Measurements from ENCODE around the gene CNTNAP5.

The CNTNAP5 gene

GRCh38 chr2:124894199-124894598 is 869.1 kb downstream of the CNTNAP5 start:
- DNase-seq (ENCODE audit: low read depth in 2 of 2) = no peak

- no peak for DNase-seq (ENCODE audit: low read depth in 2 of 2)
These were observed 873.7 kb downstream of the CNTNAP5 start for GRCh38 chr2:124898827-124899226.

DNA sequence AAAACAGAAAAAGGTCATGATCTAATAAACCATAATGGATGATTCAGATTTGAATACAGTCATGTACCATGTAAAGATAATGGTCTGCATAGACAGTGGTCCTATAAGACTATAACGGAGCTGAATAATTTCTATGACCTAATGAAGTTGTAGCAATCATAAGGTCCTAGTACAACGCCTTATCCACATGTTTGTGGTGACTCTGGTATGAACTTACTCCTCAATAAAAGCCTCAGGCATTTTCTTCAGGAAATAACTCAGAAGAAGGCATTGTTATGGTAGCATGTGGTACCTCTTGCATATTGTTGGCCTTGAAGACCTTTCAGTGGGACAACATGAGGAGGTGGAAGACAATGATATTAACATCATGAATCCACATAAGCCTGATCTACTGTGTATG is 883.3 kb downstream of the CNTNAP5 start:
- no peak for DNase-seq (ENCODE audit: low read depth in 2 of 2)

GRCh38 chr2:124911560-124911959 is 886.5 kb downstream of the CNTNAP5 start:
- no peak for DNase-seq (ENCODE audit: low read depth in 2 of 2)

GRCh38 chr2:124913868-124914267 is 888.8 kb downstream of the CNTNAP5 start:
- DNase-seq (ENCODE audit: low read depth in 2 of 2) = no peak

DNA sequence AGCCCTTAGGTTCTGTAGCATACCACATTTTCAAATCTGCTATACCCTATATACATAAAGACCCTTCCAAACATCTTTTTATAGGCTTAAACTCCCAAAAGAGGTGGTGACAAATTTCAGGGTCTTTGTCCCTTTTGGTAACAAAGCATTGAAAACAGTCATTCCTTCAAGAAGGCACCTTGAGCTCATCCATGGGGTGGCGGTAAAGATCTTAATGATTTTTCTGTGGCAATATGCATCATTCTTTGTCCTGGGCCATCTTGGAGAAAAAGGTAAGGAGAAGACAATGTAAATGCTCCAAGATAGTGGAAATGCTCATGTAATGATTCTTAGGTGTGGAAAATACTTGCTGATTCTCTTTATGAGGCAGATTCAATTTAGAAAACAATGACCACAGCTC is 890.5 kb downstream of the CNTNAP5 start:
- no peak for DNase-seq (ENCODE audit: low read depth in 2 of 2)

GRCh38 chr2:124919296-124919695 is 894.2 kb downstream of the CNTNAP5 start:
- DNase-seq (ENCODE audit: low read depth in 2 of 2) = no peak

GRCh38 chr2:124920448-124920847 is 895.4 kb downstream of the CNTNAP5 start:
- DNase-seq (ENCODE audit: low read depth in 2 of 2) = no peak

DNA sequence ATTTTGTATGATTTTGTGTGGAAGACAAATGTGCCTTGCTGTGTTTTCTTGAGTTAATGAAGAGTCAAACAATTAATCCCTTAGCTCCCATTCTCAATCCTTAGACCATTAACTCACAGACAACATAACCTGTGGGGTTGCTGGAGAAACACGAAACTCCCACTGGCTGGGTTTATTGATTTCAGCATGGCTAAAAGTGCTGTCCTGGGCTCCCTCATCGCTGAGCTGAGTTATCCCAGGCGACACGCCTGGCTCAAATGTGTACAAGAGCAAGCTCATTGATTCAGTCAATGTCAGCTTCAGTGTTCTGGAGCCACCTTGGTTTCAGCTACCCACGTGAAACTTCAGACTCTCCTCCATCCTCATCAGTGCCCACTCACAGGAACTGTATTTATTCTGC is 896.1 kb downstream of the CNTNAP5 start:
- DNase-seq (ENCODE audit: low read depth in 2 of 2) = no peak

GRCh38 chr2:124923097-124923496 is 898.0 kb downstream of the CNTNAP5 start:
- DNase-seq (ENCODE audit: low read depth in 2 of 2) = no peak

DNA sequence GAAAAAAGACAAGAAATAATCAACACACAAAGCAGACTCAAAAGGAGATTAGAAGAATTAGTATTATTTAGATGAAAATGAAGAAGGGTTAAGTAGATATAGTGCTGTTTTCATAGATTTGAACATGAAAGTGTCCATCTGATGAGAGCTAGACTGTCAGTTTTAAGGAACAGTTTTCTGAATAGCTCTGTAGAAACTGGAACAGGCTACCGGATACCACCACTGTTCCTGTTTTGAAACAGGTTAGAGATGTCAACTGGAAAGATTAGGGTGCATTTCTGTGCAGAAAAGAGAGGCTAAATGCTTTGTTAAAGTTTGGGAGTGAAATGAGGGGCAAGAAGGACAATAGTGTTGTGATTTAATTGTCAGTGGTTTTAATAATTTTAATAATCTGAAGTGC is 908.8 kb downstream of the CNTNAP5 start:
- no peak for DNase-seq (ENCODE audit: low read depth in 2 of 2)

GRCh38 chr2:124953921-124954320 is 928.8 kb downstream of the CNTNAP5 start:
- DNase-seq (ENCODE audit: low read depth in 2 of 2) = no peak

- DNase-seq (ENCODE audit: low read depth in 2 of 2) = no peak
These were observed 934.5 kb downstream of the CNTNAP5 start for GRCh38 chr2:124959581-124959980.

DNA sequence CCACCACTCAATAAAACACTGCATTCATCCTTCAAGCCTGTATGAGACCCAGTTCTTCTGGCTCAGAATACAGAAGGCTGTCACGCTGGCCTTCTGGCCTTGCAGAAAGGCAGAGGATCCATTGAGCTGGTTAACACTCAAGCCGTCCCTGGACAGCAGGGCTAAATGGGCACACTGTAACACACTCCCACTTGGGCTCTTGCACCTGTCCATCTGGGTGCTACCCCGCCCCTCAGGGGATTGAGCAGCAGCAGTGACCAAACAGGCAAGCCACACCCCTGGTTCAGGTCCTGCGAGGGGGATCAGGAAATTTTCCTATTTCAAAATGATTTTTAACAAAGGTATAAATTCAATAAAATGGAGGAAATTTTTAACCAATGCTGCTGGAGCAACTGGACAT is 936.0 kb downstream of the CNTNAP5 start:
- DNase-seq (ENCODE audit: low read depth in 2 of 2) = no peak

All from fibroblast of skin of left biceps (primary cell).